GM18951 (cell line): ENCODE results near the gene PRKCZ.

ENCODE experiments used
- POLR2A ChIP-seq: IDR thresholded peaks from 4 replicates; pipeline ENCODE4 v1.6.1; 2011; ENCODE audit warnings: mild to moderate bottlenecking; ENCODE audit not compliant: insufficient read length, insufficient read depth; ENCODE audit errors: extremely low read depth
- in situ Hi-C: fragments of 300-500 bp; cut with MboI; formaldehyde crosslinking; loops from one replicate; pipeline ENCODE4 v1.12.0; 2022; ENCODE audit warnings: low sequenced_read_pairs, mixed read lengths, inconsistent platforms; ENCODE audit not compliant: unreplicated experiment

PRKCZ gene

DNA sequence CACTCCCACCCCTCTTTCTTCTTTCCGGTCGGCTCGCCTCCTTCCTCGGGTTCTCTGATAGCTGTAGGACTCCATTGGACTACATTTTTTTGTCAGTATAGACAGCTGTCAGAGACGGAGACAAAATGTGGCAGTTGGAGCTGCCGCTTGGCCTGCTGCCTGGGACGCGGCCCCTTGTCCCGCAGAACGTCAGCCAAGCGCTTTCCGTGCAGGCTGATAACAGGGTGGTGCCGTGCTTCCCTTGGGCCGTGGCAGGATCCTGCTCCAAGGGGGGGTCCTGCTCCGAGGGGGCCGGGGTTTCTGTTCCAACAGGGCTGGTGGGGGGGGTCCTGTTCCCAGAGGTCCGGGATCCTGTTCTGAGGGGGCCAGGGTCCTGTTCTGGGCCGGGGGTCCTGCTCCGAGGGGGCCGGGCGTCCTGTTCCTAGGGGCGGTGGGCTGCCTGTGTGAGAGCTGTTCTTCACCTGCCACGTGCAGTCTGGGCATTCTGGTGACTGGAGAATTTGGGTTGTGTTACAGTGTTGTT lies 182.8 kb downstream of the PRKCZ start:
- in situ Hi-C loops: no loop called here
- TF ChIP-seq POLR2A: no peak

- no peak for TF ChIP-seq POLR2A
- in situ Hi-C loops: no loop called here
Measured at GRCh38 chr1:2233468-2233867, 183.3 kb downstream of the PRKCZ start.

DNA sequence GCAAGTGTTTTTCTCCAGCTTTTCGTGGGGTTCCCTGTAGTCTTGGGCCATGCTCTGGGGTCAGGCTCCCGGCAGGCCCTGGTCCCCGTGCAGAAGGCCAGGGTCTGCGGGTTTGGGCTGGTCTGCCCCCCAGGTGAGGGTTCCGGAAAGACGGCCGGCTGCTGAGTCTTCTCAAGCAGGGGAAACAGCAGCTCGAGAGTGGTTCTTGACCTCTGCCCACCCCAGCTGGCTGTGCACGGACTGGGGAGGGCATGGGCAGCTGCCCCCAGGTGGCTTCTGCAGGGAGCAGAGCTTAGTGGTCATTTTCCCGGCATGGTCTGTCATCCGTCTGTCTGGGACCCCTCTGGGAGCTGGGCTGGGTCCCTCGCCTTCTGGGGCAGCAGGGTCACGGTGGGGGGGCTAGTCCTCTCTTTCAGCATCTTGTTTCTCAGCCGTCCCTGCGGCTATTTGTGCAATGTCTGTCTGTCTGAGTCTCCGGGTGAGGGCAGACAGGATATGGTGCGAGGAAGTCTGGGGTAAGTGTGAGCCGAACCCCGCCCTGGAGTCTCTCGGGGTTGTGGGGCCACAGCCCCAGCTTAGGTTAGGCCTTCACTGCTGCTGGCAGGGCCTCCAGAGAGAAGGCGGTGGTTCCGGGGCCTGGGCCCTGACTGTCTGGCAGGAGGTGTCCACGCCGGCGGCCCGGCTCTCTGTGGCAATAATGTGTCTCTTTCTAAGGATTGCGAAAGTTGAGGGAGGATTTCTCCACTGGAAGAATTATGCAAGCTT lies 184.0 kb downstream of the PRKCZ start:
- TF ChIP-seq POLR2A: no peak
- in situ Hi-C loops: no loop called here

- in situ Hi-C loops: no loop called here
- no peak for TF ChIP-seq POLR2A
Measured at GRCh38 chr1:2234762-2235113, 184.5 kb downstream of the PRKCZ start.
